GM12892 (cell line): ENCODE results near the gene ADTRP.
A peak's percentile ranks its signal among the peaks of the same experiment; 100 is the strongest.

ENCODE experiments used
- DNase-seq: peaks from one replicate; pipeline ENCODE4 v3.0.0; 2011; ENCODE audit not compliant: insufficient read length
- FAIRE-seq: peaks from 2 replicates; lab custom pipeline; 2011; peaks lifted over from hg19 to GRCh38; lab: Jason Lieb, UNC
- POLR2A ChIP-seq: IDR thresholded peaks from 2 replicates; pipeline ENCODE4 v1.6.1; 2011; ENCODE audit warnings: low read depth, low read length, control low read depth
- POLR2AphosphoS5 ChIP-seq: IDR thresholded peaks from 2 replicates; pipeline ENCODE4 v1.6.1; 2011; ENCODE audit warnings: low read depth, low read length, control low read depth
- TAF1 ChIP-seq: IDR thresholded peaks from 2 replicates; pipeline ENCODE4 v1.6.1; 2011; ENCODE audit warnings: low read depth, mild to moderate bottlenecking, control low read depth, low read length, borderline replicate concordance

ADTRP gene

DNA sequence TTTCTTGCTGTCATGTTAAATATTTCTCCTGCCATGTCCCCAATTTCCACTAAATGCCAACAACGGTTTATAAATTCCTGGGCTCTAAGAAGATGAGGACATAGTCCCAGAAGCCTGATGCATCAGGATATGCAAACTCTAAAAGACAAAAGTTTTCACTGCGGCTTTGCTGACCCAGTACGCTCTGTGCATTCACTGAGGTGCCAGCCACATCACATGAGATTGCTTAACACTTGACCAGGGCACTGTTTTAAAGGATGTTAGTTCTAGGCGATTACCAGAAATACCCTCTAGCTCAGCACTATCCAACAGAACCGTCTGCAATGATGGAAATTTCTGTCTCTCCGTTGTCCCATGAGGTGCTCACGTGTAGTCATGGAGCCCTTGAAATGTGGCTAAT is 19.9 kb upstream of the ADTRP start:
- FAIRE-seq = no peak
- no peak for DNase-seq
- TF ChIP-seq POLR2AphosphoS5 (no peak), TAF1 (no peak), POLR2A (no peak)

GRCh38 chr6:11798096-11798495 is 19.5 kb upstream of the ADTRP start:
- DNase-seq (no peak), FAIRE-seq (no peak)
- TF ChIP-seq POLR2AphosphoS5 = no peak
- no peak for TF ChIP-seq POLR2A
- TF ChIP-seq TAF1 = no peak

DNA sequence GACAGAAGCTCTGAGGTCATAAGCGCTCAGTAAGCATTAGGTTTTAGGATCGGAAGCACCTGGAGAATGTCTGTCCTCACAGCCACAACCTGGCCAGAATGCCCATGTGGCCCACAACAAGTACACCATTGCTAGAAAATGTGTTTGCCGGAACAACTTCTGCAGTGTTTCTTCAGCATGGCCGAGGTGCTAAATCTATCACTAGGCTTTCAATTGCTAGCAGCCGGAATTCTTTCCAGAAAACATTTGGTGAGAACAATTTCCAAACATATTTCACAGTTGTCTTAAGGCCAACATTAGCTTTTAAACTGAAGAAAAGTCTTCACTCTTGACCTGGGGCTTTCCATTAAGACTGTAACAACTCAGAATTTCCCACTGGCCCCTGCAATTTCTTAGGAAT is 18.2 kb upstream of the ADTRP start:
- DNase-seq = no peak
- FAIRE-seq = no peak
- TF ChIP-seq POLR2AphosphoS5 = no peak
- no peak for TF ChIP-seq POLR2A
- no peak for TF ChIP-seq TAF1

DNA sequence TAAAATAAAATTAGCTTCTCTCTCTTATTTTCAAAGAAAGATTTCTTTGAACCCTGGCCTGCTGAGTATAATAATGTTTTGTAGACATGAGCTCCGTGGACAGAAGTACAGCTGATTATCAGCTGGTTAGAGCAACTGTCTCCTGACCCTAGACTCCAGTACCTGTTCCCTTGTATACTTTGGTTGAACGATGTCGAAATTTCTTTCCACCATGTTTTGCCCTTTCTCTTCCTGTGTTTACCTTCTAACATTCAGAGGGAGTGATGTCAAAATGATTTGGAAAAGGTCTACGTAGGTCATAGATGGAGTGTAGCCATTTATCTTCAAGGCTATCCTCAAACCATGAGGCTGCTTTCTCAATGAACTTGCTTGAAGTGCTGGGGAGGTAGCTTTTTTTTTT is 16.8 kb upstream of the ADTRP start:
- TF ChIP-seq TAF1 (no peak), POLR2AphosphoS5 (no peak), POLR2A (no peak)
- DNase-seq (no peak), FAIRE-seq (no peak)

DNA sequence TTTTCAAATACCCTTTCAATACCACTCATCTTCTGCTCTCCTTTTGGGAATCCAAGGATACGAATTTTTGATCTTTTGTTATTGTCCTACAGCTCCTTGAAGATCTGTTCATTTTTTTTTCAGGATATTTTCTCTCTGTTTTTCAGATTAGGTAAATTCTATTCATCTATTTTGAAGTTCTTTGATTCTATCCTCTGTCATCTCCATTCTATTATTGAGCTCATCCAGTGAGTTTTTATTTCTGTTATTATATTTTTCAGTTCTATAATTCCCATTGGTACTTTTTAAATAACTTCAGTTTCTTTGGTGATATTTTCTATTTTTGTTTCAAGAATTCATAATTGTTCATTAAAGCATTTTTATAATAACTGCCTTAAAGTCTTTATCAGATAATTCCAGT is 14.7 kb upstream of the ADTRP start:
- no peak for TF ChIP-seq TAF1
- TF ChIP-seq POLR2AphosphoS5 = no peak
- TF ChIP-seq POLR2A = no peak
- FAIRE-seq = no peak
- DNase-seq = no peak

GRCh38 chr6:11791354-11792107 is 12.9 kb upstream of the ADTRP start:
- FAIRE-seq = no peak
- no peak for DNase-seq
- no peak for TF ChIP-seq POLR2AphosphoS5
- TF ChIP-seq POLR2A = no peak
- TF ChIP-seq TAF1 = no peak

- no peak for DNase-seq
- TF ChIP-seq TAF1 (no peak), POLR2AphosphoS5 (no peak), POLR2A (no peak)
- FAIRE-seq = no peak
Measured at GRCh38 chr6:11789744-11790143, 11.1 kb upstream of the ADTRP start.

- FAIRE-seq (peak; percentile 51), DNase-seq (no peak)
- TF ChIP-seq POLR2A (no peak), TAF1 (no peak), POLR2AphosphoS5 (no peak)
Measured at GRCh38 chr6:11788043-11788442, 9.4 kb upstream of the ADTRP start.

DNA sequence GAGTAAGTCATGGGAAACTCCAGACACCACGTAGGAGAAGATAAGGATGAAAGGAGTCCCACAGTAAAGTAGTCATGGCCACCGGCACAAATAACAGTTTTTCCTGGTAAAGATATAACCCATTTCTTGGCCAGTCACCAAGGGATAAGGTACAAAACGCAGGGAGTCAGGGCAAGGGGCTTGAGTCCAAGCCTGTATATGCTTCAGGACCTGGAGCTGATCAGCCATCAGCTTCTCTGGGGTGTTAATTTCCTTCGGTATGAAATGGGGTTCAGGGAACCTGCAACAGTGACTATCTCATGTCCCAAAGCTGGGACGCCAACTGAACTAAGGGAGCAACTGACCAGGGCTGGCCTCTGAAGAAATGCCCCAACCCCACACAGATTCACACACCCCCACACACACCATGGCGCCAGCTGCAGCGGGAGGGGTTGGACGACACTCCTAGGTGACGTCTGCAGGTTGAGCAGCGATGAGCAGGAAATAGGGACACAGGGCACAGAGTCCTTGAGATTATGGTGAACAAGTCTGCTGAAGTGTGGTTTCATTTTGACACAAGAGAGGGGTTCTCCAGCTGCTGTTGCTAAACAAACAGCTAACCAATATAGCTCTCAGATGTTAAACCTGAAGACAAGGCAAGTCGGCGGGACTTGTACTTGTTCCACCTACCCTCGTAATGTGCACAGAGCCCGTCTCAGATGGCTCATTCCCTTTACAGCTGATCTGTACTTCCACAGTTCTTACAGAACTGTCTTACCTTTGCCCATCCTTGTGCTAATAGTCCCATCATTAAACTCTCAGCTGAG is 7.4 kb upstream of the ADTRP start:
- DNase-seq = peak; percentile 52
- peak; percentile 97 for FAIRE-seq

DNA sequence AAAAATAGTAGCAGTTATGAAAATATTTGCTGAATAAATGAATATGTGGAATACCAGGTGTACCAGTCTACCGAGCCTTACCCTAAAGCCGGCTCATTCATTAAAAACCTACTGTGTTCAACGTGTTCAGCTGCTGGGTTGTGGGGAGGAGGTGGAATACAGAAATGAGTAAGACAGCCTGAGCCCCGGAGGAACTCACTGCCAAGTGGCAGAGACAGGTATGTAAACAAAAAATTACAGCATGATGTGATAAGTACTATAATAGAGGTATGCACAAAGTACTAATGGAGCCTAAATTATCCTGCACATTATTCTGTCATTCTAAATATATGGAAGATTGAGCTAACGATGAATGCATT is 6.8 kb upstream of the ADTRP start:
- DNase-seq = peak; percentile 44
- FAIRE-seq = no peak
- TF ChIP-seq POLR2A (no peak), POLR2AphosphoS5 (no peak), TAF1 (no peak)

More for the DNA sequence above, 7.4 kb upstream of the ADTRP start:
- TF ChIP-seq POLR2AphosphoS5 = peak; percentile 92
- TF ChIP-seq POLR2A = peak; percentile 79
- peak; percentile 45; the same call in 1 of the 2 replicates for TF ChIP-seq TAF1

DNA sequence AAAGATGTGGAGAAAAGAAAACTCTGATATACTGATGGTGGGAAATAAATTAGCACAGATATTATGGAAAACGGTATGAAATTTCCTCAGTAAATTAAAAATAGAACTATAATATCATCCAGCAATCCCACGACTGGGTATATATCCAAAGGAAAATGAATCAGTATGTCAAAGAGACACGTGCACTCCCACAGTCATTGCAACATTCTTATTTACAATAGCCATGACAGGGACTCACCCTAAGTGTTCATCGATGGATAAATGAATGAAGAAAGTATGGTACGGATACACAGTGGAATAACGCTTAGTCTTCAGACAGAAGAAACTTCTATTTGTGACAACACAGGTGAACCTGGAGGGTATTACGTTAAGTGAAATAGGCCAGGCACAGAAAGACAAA is 5.7 kb upstream of the ADTRP start:
- TF ChIP-seq POLR2AphosphoS5 (no peak), TAF1 (no peak), POLR2A (no peak)
- no peak for FAIRE-seq
- DNase-seq = no peak
